Activated CD4-positive, CD25-positive, alpha-beta regulatory T cell treated with anti-CD3 and anti-CD28 coated beads, Interleukin-2, amount 50 U/mL, for 72 hours (primary cell): Measurements from ENCODE around the gene AIFM3.
"Not testable (repeated sequence)": the region's sequence is repeated elsewhere in the genome, so short reads cannot be mapped to it uniquely, and the experiment has no call there.

Source experiments
- DNase-seq: peaks from one replicate; pipeline ENCODE4 v3.0.0; 2021

Gene AIFM3

GRCh38 chr22:20942203-20942902 is 24.7 kb upstream of the AIFM3 start:
- not testable (repeated sequence) for DNase-seq

DNA sequence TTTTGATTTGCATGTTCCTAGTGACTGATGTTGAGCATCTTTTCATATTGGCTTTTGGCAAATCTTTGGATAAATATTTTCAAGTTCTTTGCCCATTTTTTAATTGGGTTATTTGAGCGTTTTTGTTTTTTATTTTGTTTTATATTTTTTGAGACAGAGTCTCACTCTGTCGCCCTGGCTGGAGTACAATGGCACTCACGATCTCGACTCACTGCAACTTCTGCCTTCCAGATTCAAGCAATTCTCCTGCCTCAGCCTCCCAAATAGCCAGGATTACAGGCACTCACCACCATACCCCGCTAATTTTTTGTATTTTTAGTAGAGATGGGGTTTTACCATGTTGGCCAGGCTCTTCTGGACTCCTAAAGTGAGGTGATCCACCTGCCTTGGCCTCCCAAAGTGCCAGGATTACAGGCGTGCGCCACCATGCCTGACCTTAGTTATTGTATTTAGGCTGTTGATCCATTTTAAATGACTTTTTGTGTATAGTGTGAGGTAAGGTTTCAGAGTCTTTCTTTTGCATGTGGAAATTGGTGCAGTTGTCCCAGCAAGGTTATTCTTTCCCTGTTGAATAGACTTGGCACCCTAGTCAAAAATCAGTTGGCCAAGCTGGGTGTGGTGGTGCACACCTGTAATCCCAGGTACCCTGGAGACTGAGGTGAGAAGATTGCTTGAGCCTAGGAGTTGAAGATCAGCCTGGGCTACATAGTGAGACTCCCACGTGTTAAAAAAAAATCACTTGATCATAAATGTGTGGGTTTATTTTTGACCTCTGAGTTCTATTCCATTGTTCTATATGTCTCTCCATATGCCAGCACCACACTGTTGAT is 23.7 kb upstream of the AIFM3 start:
- no peak for DNase-seq

GRCh38 chr22:20944042-20944441 is 23.0 kb upstream of the AIFM3 start:
- no peak for DNase-seq

DNA sequence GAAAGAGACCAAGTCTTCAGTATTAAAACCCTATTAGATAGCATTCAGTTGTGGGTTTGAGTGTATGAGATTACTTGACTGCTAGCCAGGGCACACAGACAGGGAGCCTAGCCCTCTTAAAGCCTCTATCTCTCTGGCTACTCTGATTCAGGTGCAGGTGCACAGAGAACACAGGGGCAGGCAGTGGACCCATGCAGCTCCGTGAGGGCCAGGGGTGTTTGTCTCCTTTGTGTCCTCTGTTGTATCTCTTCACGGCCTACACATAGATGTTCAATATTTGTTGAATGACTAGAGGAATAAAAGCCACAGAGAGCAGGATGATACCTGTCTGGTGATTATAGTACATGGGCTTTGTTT is 21.5 kb upstream of the AIFM3 start:
- no peak for DNase-seq

- DNase-seq: no peak
Observed at GRCh38 chr22:20946080-20946986, 20.7 kb upstream of the AIFM3 start.

GRCh38 chr22:20946991-20947390 is 20.1 kb upstream of the AIFM3 start:
- no peak for DNase-seq

GRCh38 chr22:20948450-20948849 is 18.6 kb upstream of the AIFM3 start:
- no peak for DNase-seq

DNA sequence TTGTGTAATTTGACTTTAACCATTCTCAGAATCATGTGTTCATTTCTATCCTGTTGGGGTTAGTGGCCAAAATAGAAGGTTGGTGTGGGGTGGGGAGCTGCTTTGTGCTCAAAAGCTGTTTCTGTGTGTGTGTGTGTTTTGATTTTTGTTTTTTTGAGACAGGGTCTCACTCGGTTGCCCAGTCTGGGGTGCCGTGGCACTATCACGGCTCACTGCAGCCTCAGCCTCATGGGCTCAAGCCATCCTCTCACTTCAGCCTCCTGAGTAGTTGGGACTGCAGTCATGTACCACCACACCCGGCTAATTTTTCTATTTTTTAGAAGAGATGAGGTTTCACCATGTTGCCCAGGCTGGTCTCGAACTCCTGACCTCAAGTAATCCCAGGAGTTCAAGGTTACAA is 18.1 kb upstream of the AIFM3 start:
- DNase-seq: no peak

GRCh38 chr22:20949698-20950183 is 17.3 kb upstream of the AIFM3 start:
- DNase-seq: no peak

DNA sequence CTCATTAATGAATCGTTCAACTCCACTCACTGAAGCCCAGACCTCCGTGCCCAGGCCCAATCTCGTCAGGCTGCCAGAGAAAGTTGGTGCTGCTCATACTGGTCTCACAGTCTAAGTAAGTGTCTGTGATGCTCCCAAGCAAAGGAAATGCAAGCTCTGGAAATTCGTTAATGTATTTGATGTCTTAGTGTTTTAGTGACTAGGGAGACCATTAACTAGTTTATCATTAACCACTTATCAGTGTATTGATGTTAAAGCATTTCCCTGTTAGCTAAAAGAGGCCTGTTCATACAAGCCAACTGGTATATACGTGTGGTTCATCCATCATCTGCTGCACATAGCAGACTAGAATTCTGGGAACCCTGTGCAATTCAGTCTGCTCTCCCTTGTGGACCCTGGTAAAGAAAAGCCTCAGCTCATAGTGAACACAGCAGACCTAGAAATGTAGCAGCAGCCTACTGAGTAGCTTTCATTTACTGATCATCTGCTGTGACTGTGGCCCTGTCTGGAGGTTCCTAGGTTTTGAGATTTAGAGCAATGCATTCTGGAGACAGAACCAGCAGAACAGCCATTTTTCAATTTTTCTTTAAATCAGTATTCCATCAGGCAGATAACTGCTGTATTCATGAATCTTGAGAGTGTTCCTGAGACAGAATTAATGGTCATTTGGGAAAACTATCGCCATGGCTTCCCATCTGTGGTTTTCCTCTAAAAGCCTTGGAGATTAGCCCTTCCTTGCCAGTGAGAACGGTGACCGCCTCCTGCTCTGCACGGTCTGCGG is 15.7 kb upstream of the AIFM3 start:
- DNase-seq: no peak

GRCh38 chr22:20951932-20952380 is 15.1 kb upstream of the AIFM3 start:
- DNase-seq: no peak

DNA sequence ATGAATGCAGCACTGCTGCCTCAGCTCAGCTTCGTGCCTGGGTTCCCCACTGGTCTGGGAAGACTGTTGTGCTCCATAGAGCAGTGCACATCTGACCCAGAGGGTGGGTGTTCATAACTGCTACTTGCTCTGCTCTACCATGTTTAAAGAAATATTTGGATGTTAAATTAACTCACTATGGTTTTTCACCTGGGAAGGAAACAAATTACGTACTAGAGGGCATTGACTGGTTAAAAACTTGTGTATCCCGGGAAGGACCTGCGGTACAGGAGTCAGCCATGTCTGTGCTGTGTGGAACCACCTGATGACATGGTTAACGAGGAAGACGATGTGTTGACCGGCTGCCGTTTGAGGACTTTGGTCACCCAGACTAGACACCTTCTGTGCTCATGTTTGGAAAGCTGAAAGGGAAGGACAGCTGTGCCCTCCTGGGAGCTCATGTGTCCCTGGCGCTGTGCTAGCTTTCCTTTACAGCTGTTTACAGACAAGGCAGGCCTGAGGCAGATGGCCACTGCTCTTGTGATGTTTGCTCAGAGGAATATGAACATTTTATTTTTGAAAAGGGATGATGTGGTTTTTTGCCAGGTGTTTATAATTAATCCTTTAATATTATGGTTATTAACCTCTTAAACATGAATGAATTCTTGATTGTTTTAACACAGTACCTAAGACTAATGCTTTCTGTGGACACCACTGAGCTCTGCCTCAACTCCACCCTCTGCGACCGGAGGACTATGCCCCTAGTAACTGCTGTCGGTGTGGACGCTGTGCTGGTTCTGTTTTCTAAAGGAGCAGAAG is 14.3 kb upstream of the AIFM3 start:
- DNase-seq: no peak

DNA sequence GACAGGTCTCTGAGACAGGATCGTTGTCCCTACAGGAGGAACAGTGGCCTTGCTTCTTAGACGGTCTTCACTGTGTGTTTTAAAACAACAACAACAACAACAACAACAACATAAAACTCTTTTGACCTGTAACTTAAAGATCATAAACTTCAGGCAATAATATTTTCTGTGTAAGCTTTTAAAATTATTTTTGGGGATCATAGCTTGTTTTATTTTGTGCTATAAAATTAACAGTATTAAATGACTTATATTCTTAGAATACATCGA is 13.8 kb upstream of the AIFM3 start:
- DNase-seq: no peak

- DNase-seq: no peak
Observed at GRCh38 chr22:20953668-20954500, 13.2 kb upstream of the AIFM3 start.

GRCh38 chr22:20955548-20955947 is 11.5 kb upstream of the AIFM3 start:
- no peak for DNase-seq

- no peak for DNase-seq
Observed at GRCh38 chr22:20956258-20957101, 10.6 kb upstream of the AIFM3 start.

- no peak for DNase-seq
Observed at GRCh38 chr22:20957102-20957682, 9.9 kb upstream of the AIFM3 start.

GRCh38 chr22:20957683-20958431 is 9.2 kb upstream of the AIFM3 start:
- no peak for DNase-seq
